Peyer's patch (tissue), 4 donors: ENCODE results near the gene PPP1R13B. TPM values are rescaled to one million over a fixed set of nuclear protein-coding genes. Genes with fewer than 3 reads are reported as not detected.

Source experiments
- DNase-seq, 3 donors: peaks; one replicate each; pipeline ENCODE4 v3.0.0-alpha.2; 2017 to 2019
- H3K27ac ChIP-seq, 4 donors: fragments of 200-600 bp; sonication (generic); one replicate each; pipeline ENCODE4 v1.5.1; 2016 to 2019
- H3K27me3 ChIP-seq, 2 donors: fragments of 200-600 bp; sonication (generic); one replicate each; pipeline ENCODE4 v1.5.1; 2019
- H3K36me3 ChIP-seq, 3 donors: fragments of 200-600 bp; sonication (generic); one replicate each; pipeline ENCODE4 v1.5.1; 2016 to 2019
- H3K4me1 ChIP-seq, 4 donors: fragments of 200-600 bp; sonication (generic); one replicate each; pipeline ENCODE4 v1.5.1; 2016 to 2019
- H3K4me3 ChIP-seq, 4 donors: fragments of 200-600 bp; sonication (generic); 1 replicate in 3 of 4; 2 replicates in 1 of 4; pipeline ENCODE4 v1.5.1; 2016 to 2019; ENCODE audit warnings: mild to moderate bottlenecking in 1 of 4
- H3K9me3 ChIP-seq, 4 donors: fragments of 200-600 bp; sonication (generic); one replicate each; pipeline ENCODE4 v1.5.1; 2016 to 2019; ENCODE audit warnings: mild to moderate bottlenecking in 1 of 4
- POLR2A ChIP-seq, 2 donors: fragments of 450-650 bp; IDR thresholded peaks; one replicate each; pipeline ENCODE4 v1.5.1; 2017; ENCODE audit warnings: antibody characterized with exemption in 2 of 2, mild to moderate bottlenecking in 2 of 2, moderate library complexity in 2 of 2
- total RNA-seq, 4 donors: library from RNA; depleted of rRNA; stranded (reverse); fragments of >200 nt; gene quantifications; one replicate each; pipeline ENCODE4 v1.1.0, GENCODE V29; 2016
- TF ChIP-seq, protein P1 (sequence below), 6 experiments: fragments of 450-650 bp in 4 of 6; fragments of 200-600 bp in 2 of 6; sonication (generic) in 1 of 6; IDR thresholded peaks; one replicate each; pipeline ENCODE4 v1.5.1; 2017 to 2019; ENCODE audit warnings: antibody characterized with exemption in 6 of 6, mild to moderate bottlenecking in 3 of 6, moderate library complexity in 1 of 6

PPP1R13B gene
- total RNA-seq, 4 donors from 2014 or later, result 30.5 to 78.3 (median 54.0) TPM

DNA sequence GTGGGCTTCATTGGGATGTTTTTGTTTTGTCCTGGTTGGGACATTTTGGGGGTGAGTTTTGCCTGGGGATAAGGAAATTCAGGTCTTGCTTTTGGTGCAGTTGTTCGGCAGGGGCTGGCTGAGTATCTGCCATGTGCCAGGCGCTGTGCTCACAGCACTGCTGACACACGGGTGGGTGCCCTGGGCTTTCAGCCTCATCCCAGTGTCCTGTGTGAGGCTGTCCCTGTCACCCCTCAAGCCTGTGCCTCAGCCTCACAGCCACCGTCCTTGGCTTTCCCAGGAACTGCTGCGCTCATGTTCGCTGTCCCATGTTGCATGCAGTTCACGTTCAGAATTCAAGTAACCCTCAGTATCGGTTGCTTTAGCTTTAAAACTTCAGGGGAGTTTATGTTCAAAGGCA, 157.0 kb downstream of the PPP1R13B start:
- Histone ChIP-seq H3K9me3 (no peaks in the 10 kb centered on the region), H3K36me3 (peaks cover 0 to 84% (median 0%) of the 10 kb centered on the region in 3 donors), H3K27ac (peak overlapping the region in 1 of 4 donors; percentile 65), H3K4me3 (no peak overlapping the region), H3K27me3 (no peaks in the 10 kb centered on the region), H3K4me1 (peaks cover 0 to 7% (median 0%) of the 10 kb centered on the region in 4 donors)
- DNase-seq, result no peak
- TF ChIP-seq POLR2A (IDR thresholded peaks at IDR 0.05), result no peak
- TF ChIP-seq, protein P1, sequence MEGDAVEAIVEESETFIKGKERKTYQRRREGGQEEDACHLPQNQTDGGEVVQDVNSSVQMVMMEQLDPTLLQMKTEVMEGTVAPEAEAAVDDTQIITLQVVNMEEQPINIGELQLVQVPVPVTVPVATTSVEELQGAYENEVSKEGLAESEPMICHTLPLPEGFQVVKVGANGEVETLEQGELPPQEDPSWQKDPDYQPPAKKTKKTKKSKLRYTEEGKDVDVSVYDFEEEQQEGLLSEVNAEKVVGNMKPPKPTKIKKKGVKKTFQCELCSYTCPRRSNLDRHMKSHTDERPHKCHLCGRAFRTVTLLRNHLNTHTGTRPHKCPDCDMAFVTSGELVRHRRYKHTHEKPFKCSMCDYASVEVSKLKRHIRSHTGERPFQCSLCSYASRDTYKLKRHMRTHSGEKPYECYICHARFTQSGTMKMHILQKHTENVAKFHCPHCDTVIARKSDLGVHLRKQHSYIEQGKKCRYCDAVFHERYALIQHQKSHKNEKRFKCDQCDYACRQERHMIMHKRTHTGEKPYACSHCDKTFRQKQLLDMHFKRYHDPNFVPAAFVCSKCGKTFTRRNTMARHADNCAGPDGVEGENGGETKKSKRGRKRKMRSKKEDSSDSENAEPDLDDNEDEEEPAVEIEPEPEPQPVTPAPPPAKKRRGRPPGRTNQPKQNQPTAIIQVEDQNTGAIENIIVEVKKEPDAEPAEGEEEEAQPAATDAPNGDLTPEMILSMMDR (IDR thresholded peaks at IDR 0.05), result no peak

DNA sequence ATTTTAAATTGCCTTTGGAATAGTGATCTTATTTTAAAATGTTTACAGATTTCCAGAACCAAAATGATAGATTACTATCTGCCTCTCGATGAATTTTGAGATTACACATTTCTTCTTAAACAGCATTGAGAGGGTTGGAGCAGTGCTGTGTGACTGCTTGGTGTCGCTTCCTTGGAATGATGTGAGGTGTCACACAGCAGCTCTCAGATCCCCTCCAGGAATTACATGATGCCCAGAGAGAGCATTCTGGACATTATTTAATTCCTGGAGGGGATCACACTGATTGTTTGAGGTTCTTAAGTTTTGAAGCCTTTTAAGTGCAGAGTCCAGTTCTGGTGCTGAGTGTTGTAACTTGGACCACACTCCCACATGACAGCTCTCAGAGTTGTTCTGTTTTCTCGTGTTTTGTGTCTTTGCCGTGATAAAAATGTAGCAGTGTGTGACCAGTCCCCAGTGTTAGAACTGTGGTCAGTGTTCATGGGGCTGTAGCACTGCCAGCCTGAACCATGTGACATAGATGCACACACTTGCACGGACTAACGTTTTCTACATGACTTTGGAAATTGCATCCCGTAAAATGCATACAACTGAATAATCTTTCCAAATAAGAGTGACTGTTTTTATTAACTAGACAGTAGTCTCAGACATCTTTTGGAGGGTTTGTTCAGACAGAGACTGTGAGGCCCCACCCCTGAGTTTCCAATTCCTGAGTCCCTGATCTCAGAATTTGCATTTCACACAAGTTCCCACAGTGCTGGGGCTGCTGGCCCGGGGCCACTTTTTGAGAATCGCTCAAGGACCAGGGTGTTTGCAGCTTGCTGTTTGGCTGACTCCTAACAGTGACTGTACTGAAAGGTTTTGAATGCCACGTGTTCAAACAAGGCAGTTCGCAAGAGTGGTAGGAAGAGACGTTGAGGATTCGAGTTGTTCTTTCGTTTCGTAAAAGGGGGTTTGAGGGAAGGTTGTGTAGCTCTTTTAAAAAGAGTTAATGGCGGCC, 158.2 kb downstream of the PPP1R13B start:
- Histone ChIP-seq H3K27ac (peak overlapping the region in 1 of 4 donors; percentile 65), H3K9me3 (no peaks in the 10 kb centered on the region), H3K36me3 (peaks cover 0 to 84% (median 0%) of the 10 kb centered on the region in 3 donors), H3K4me1 (peaks cover 0 to 7% (median 0%) of the 10 kb centered on the region in 4 donors), H3K4me3 (peak overlapping the region in 1 of 4 donors; percentile 4), H3K27me3 (no peaks in the 10 kb centered on the region)
- DNase-seq, result peak in 2 of 3 donors; percentile 70 to 74
- TF ChIP-seq, protein P1 (IDR thresholded peaks at IDR 0.05), result no peak
- TF ChIP-seq POLR2A (IDR thresholded peaks at IDR 0.05), result no peak

DNA sequence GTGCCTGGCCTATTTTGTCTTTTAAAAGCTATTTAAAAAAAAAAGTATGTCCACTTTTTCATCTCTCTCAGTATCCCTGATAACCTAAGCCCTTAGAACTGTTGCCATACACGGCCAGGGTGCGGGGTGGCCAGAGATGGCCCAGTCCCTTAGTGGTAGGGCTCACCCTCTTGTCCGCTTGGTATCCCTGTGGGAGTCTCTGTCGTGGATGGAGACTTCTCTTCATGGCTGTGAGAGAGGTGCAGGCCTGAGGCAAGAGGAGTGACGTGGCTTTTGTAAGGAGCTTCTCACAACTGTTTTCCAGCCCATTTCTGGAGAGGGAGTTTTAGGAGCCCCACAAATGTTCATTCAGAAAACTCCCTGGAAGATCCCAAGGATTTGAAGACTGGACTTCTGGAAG, 158.9 kb downstream of the PPP1R13B start:
- Histone ChIP-seq H3K4me1 (peaks cover 0 to 7% (median 0%) of the 10 kb centered on the region in 4 donors), H3K9me3 (no peaks in the 10 kb centered on the region), H3K27ac (peak overlapping the region in 1 of 4 donors; percentile 65), H3K27me3 (no peaks in the 10 kb centered on the region), H3K4me3 (no peak overlapping the region), H3K36me3 (peaks cover 0 to 84% (median 0%) of the 10 kb centered on the region in 3 donors)
- no peak for DNase-seq
- TF ChIP-seq POLR2A (IDR thresholded peaks at IDR 0.05), result no peak
- TF ChIP-seq, protein P1 (IDR thresholded peaks at IDR 0.05), result no peak

DNA sequence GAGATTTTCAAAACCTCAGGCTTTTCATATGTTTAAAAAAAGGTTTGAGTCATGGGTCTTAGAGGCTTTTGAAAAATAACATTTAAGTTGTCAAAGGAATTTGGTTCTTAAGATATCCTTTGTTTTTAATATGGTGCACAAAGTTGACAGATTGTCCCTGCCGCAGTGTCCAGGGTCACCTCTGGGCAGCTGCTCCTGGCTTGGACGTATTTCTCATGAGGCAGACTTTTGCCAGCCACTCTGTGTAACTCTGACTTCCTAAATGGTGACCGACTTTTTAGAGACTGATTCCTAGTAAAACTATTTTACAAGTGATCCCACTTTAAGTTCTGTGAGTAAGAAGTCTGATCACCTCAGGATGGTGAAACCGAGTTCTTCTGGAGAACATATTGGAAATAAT, 159.7 kb downstream of the PPP1R13B start:
- H3K36me3 ChIP-seq, result peaks cover 0 to 84% (median 0%) of the 10 kb centered on the region in 3 donors
- H3K27ac ChIP-seq, result no peak overlapping the region
- no peak for TF ChIP-seq POLR2A (IDR thresholded peaks at IDR 0.05)
- TF ChIP-seq, protein P1 (IDR thresholded peaks at IDR 0.05), result no peak
- no peak for DNase-seq
- H3K27me3 ChIP-seq, result no peaks in the 10 kb centered on the region
- peaks cover 0 to 7% (median 0%) of the 10 kb centered on the region in 4 donors for H3K4me1 ChIP-seq
- H3K4me3 ChIP-seq, result no peak overlapping the region
- H3K9me3 ChIP-seq, result no peaks in the 10 kb centered on the region

DNA sequence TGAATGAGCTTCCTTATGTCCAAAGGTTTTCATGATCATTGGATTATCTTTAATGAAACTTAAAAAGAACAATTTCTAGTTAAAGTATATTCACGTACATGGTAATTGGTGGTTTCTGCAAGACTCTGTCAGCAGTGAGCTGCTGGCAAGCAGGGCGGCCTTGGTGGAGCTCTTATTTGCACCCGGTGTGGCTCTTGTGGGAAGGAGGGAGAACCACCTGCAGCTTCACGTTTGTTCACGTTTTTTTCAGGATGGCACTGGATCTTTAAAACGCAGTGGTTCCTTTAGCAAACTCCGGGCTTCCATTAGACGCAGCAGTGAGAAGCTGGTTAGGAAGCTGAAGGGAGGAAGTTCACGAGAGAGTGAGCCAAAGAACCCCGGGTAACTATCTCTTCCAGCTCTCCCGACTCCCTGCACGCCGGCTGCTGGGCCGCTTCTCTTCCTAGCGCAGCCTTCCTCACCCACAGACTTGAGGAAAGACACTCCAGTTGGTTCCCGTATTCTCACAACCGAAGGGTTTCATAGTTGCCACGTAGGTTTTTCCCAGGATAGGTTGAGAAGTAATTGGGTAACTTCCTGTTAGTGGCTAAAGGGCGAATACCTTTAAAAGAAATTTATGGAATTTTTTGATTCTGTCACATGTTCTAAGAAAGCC, 160.4 kb downstream of the PPP1R13B start:
- no peak overlapping the region for H3K27ac ChIP-seq
- TF ChIP-seq, protein P1 (IDR thresholded peaks at IDR 0.05), result no peak
- no peak for TF ChIP-seq POLR2A (IDR thresholded peaks at IDR 0.05)

More for the DNA sequence above, 160.4 kb downstream of the PPP1R13B start:
- no peak for DNase-seq
- H3K9me3 ChIP-seq, result no peaks in the 10 kb centered on the region
- H3K4me3 ChIP-seq, result no peak overlapping the region
- peaks cover 0 to 3% (median 0%) of the 10 kb centered on the region in 4 donors for H3K4me1 ChIP-seq
- H3K27me3 ChIP-seq, result no peaks in the 10 kb centered on the region
- H3K36me3 ChIP-seq, result peaks cover 0 to 81% (median 0%) of the 10 kb centered on the region in 3 donors
